SU-DHL-6 (cell line): ENCODE data around the gene TGOLN2.

Experiments
- H2AFZ ChIP-seq: fragments of 200-600 bp; sonication (generic); 2 replicates; pipeline ENCODE4 v1.6.1; 2014; ENCODE audit warnings: low read depth, mild to moderate bottlenecking, moderate library complexity, mixed read lengths, antibody characterized with exemption, low read length; ENCODE audit not compliant: severe bottlenecking
- H3F3A ChIP-seq: fragments of 200-600 bp; shearing (Covaris generic); 2 replicates; pipeline ENCODE4 v1.6.0; 2016; ENCODE audit warnings: antibody characterized with exemption, mild to moderate bottlenecking; ENCODE audit not compliant: insufficient read depth
- H3K27ac ChIP-seq: fragments of 200-600 bp; sonication (generic); 2 replicates; pipeline ENCODE4 v1.5.1; 2016; ENCODE audit warnings: low read depth, mild to moderate bottlenecking, low read length, moderate library complexity, mixed read lengths
- H3K27me3 ChIP-seq: fragments of 200-600 bp; sonication (generic), shearing (Covaris generic); 2 replicates; pipeline ENCODE4 v1.6.0; 2014; ENCODE audit warnings: mild to moderate bottlenecking, low read length
- H3K36me3 ChIP-seq: fragments of 200-600 bp; sonication (generic); 2 replicates; pipeline ENCODE4 v1.6.1; 2014; ENCODE audit warnings: mild to moderate bottlenecking, low read length, mixed read lengths
- H3K4me2 ChIP-seq: fragments of 300-600, 200-600 bp; shearing (Covaris generic), sonication (generic); 2 replicates; pipeline ENCODE4 v1.6.0; 2014; ENCODE audit warnings: low read length, low read depth, mild to moderate bottlenecking; ENCODE audit not compliant: poor library complexity, severe bottlenecking
- H3K4me3 ChIP-seq: fragments of 200-600 bp; sonication (generic); 2 replicates; pipeline ENCODE4 v1.5.1; 2014; ENCODE audit warnings: antibody characterized with exemption, low read length, mild to moderate bottlenecking, mixed read lengths; ENCODE audit not compliant: insufficient read depth, poor library complexity, severe bottlenecking
- H3K79me2 ChIP-seq: fragments of 200-600 bp; sonication (generic); 2 replicates; pipeline ENCODE4 v1.6.1; 2014; ENCODE audit warnings: mild to moderate bottlenecking, low read length, moderate library complexity; ENCODE audit not compliant: insufficient read depth
- H3K9ac ChIP-seq: fragments of 200-600 bp; sonication (generic); 2 replicates; pipeline ENCODE4 v1.7.0; 2014; ENCODE audit warnings: mild to moderate bottlenecking, low read length
- H3K9me2 ChIP-seq: fragments of 200-600 bp; sonication (generic); replicated peaks from 2 replicates; pipeline ENCODE4 v1.6.1; 2014; ENCODE audit warnings: low read length; ENCODE audit not compliant: insufficient read depth
- H3K9me3 ChIP-seq: fragments of 200-600 bp; sonication (generic); 2 replicates; pipeline ENCODE4 v1.6.1; 2014; ENCODE audit warnings: low read length, mixed read lengths; ENCODE audit not compliant: insufficient read depth
- H4K20me1 ChIP-seq: fragments of 200-600 bp; sonication (generic); 2 replicates; pipeline ENCODE4 v1.6.1; 2014; ENCODE audit warnings: low read depth, mild to moderate bottlenecking, antibody characterized with exemption, low read length, moderate library complexity, mixed read lengths
- CTCF ChIP-seq: fragments of 200-600 bp; sonication (generic); IDR thresholded peaks from one replicate; pipeline ENCODE4 v1.5.1; 2017; ENCODE audit warnings: antibody characterized with exemption, mild to moderate bottlenecking, low read length, moderate library complexity; ENCODE audit not compliant: insufficient read depth, poor library complexity, severe bottlenecking
- EZH2phosphoT487 ChIP-seq: fragments of 200-600 bp; sonication (generic), shearing (Covaris generic); conservative IDR thresholded peaks from 2 replicates; pipeline ENCODE4 v1.6.1; 2018; ENCODE audit warnings: mild to moderate bottlenecking, antibody characterized with exemption, low read length, moderate library complexity, mixed read lengths

Gene TGOLN2

GRCh38 chr2:85342156-85342555 lies 14.4 kb upstream of the TGOLN2 start:
- H3K36me3 ChIP-seq = no peaks in the 10 kb centered on the region
- no peak for TF ChIP-seq CTCF
- no peak for TF ChIP-seq EZH2phosphoT487
- H3K4me2 ChIP-seq = no peak overlapping the region
- H3K4me3 ChIP-seq = no peak overlapping the region
- no peaks in the 10 kb centered on the region for H3K27me3 ChIP-seq
- no peak overlapping the region for H3K9ac ChIP-seq
- no peaks in the 10 kb centered on the region for H3F3A ChIP-seq
- no peaks in the 10 kb centered on the region for H3K9me2 ChIP-seq
- no peaks in the 10 kb centered on the region for H4K20me1 ChIP-seq
- no peak overlapping the region for H3K27ac ChIP-seq
- no peaks in the 10 kb centered on the region for H3K9me3 ChIP-seq
- no peak overlapping the region for H2AFZ ChIP-seq
- no peaks in the 10 kb centered on the region for H3K79me2 ChIP-seq

DNA sequence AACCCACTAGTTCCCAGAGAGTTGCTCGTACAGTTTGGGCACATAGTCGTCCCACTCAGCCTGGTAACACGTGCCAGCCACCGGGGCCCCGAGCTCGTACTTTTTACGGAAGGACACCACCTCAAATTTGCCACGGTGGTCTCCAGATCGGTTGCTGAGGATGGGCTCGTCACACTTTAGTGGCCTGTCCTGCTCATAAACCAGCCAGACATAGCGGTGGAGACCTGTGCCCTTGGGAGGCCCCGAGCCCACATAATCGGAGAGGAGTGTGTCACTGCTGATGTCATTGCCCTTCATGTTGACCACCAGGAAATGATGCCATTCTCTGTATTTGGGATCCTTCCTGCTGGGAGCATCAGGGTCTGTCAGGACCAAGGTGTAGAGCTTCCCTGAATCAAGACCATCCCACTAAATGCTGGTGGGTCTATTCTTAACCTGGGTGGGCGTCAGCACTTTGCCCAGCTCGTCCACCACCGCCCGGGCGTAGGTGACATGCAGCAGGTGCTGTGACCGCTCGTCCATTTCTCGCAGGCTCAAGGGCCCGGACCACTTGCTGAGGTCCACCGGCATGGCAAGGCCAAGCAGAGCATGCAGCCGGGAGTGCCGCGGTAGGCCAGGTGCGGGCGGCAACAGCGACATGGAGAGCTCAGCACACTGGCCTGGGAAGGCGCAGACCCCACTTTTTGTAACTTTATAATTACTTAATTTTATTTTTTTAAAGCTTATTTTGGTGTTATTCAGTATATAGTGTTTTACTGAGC lies 13.7 kb upstream of the TGOLN2 start:
- Histone ChIP-seq H3K9me2 (no peaks in the 10 kb centered on the region), H3K27ac (no peak overlapping the region), H3K27me3 (no peaks in the 10 kb centered on the region), H3K79me2 (no peaks in the 10 kb centered on the region), H3K9ac (no peak overlapping the region), H3K9me3 (no peaks in the 10 kb centered on the region), H3K36me3 (no peaks in the 10 kb centered on the region), H3K4me2 (no peak overlapping the region), H4K20me1 (no peaks in the 10 kb centered on the region), H3K4me3 (no peak overlapping the region), H2AFZ (no peak overlapping the region), H3F3A (no peaks in the 10 kb centered on the region)
- no peak for TF ChIP-seq EZH2phosphoT487
- no peak for TF ChIP-seq CTCF

DNA sequence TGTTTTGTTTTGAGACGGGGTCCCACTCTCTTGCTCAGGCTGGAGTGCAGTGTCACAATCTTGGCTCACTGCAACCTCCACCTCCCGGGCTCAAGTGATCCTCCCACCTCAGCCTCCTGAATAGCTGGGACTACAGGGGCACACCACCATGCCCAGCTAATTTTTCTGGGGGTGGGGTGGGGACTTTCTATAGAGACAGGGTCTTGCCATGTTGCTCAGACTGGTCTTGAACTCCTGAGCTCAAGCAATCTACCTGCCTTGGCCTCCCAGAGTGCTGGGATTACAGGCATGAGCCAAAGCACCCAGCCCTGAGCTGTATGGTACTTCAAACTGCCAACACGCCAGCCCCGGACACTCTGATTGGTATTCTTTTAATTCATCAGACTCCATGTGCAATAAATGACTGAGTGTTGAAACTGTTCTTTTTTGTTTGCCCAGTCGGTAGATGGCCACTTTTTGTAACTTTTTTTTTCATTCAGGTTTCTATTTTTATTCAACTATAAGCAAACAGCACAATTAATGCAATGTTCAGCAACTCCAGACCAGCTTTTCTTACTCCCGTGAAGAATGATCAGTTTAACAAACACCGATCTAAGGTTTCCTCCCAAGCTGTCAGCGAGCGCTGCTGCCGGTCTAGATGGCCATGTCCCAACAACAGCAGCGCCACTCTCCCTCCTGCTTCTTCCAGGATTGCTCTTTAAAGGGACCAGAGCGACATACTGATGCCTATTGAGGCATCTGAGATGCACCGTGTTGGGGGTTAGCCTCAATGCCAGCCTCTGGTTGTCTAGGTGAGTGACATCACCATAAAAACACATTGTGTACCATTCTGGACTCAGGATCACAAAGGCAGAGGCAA lies 12.5 kb upstream of the TGOLN2 start:
- Histone ChIP-seq H4K20me1 (no peaks in the 10 kb centered on the region), H3K36me3 (no peaks in the 10 kb centered on the region), H3K4me2 (no peak overlapping the region), H3F3A (no peaks in the 10 kb centered on the region), H3K27ac (no peak overlapping the region), H3K27me3 (no peaks in the 10 kb centered on the region), H2AFZ (no peak overlapping the region), H3K9me3 (no peaks in the 10 kb centered on the region), H3K79me2 (no peaks in the 10 kb centered on the region), H3K9ac (no peak overlapping the region), H3K9me2 (no peaks in the 10 kb centered on the region), H3K4me3 (no peak overlapping the region)
- no peak for TF ChIP-seq EZH2phosphoT487
- TF ChIP-seq CTCF = no peak
